Lung (tissue), 12 donors: ENCODE data around the gene RAB8B. TPM values are rescaled to one million over a fixed set of nuclear protein-coding genes. Genes with fewer than 3 reads are reported as not detected.

Source experiments
- ATAC-seq: fragments of 200-7000 bp; cut with Tn5 transposase; one replicate; pipeline ENCODE4 v1.9.1; 2020; ENCODE audit warnings: moderate number of reproducible peaks; ENCODE audit not compliant: insufficient read depth, low FRiP score
- DNase-seq, 3 donors: peaks; one replicate each; pipeline ENCODE4 v3.0.0-alpha.2; 2013 to 2017
- H3K27ac ChIP-seq, 2 donors: one replicate each; pipeline ENCODE4 v1.5.1; 2013; ENCODE audit warnings: mild to moderate bottlenecking in 2 of 2, moderate library complexity in 2 of 2, control low read depth in 1 of 2, inconsistent platforms in 1 of 2, low read depth in 1 of 2, low read length in 1 of 2
- H3K27me3 ChIP-seq, 3 donors: one replicate each; pipeline ENCODE4 v1.5.1; 2013; ENCODE audit warnings: low read length in 2 of 3; ENCODE audit not compliant: control insufficient read depth in 3 of 3, insufficient read depth in 3 of 3
- H3K36me3 ChIP-seq, 4 donors: one replicate each; pipeline ENCODE4 v1.5.1; 2013; ENCODE audit warnings: low read length in 4 of 4, mild to moderate bottlenecking in 1 of 4, moderate library complexity in 1 of 4; ENCODE audit not compliant: control insufficient read depth in 4 of 4, insufficient read depth in 4 of 4
- H3K4me1 ChIP-seq, 5 donors: one replicate each; pipeline ENCODE4 v1.5.1; 2013; ENCODE audit warnings: low read length in 5 of 5, mild to moderate bottlenecking in 2 of 5, moderate library complexity in 1 of 5; ENCODE audit not compliant: control insufficient read depth in 5 of 5, insufficient read depth in 5 of 5
- H3K4me3 ChIP-seq: one replicate; pipeline ENCODE4 v1.5.1; 2013; ENCODE audit warnings: mild to moderate bottlenecking, control low read depth, moderate library complexity
- H3K9ac ChIP-seq, 2 donors: one replicate each; pipeline ENCODE4 v1.5.1; 2013; ENCODE audit warnings: low read length in 2 of 2, control low read depth in 1 of 2; ENCODE audit not compliant: insufficient read depth in 1 of 2
- H3K9me3 ChIP-seq, 4 donors: one replicate each; pipeline ENCODE4 v1.5.1; 2013; ENCODE audit warnings: low read length in 3 of 4, mild to moderate bottlenecking in 1 of 4, moderate library complexity in 1 of 4; ENCODE audit not compliant: control insufficient read depth in 4 of 4, insufficient read depth in 3 of 4
- CTCF ChIP-seq: IDR thresholded peaks from 2 replicates; pipeline ENCODE4 v1.5.1; 2012; ENCODE audit warnings: mild to moderate bottlenecking; ENCODE audit errors: control extremely low read depth, extremely low read depth
- WGBS, 2 donors: extraction: QIAGEN DNeasy Blood & Tissue Kit; methylation state at CpG; one replicate each; pipeline ENCODE4 v1.1.7; 2013; 5-methylcytosine and 5-hydroxymethylcytosine counted together
- polyA plus RNA-seq, 2 donors: library from polyadenylated mRNA; stranded (reverse); fragments of 200-250 nt; gene quantifications; one replicate each; pipeline ENCODE4 v1.2.1, GENCODE V29; 2013
- total RNA-seq, 2 donors: library from RNA; depleted of rRNA in 1 of 2; stranded (reverse); fragments of >200 nt in 1 of 2; gene quantifications; one replicate each; pipeline ENCODE4 v1.2.1, GENCODE V29; 2014 to 2021
- donor health status: control.
- donor health status: control.
- donor health status: Bipolar disorder and iron deficiency.
- donor health status: healthy.
- donor health status: DM: yes; HTN: yes; CAD: no.

Gene RAB8B
- total and polyA plus RNA-seq, 4 donors = 10.0 to 88.9 (median 35.7) TPM

GRCh38 chr15:63231206-63231605 is 41.8 kb downstream of the RAB8B start:
- Histone ChIP-seq H3K4me1 (peaks cover 5 to 43% (median 22%) of the 10 kb centered on the region in 5 donors), H3K27me3 (no peaks in the 10 kb centered on the region), H3K36me3 (peaks cover 0 to 4% (median 0%) of the 10 kb centered on the region in 4 donors), H3K9me3 (no peaks in the 10 kb centered on the region), H3K27ac (no peak overlapping the region), H3K9ac (peak overlapping the region in 1 of 2 donors; percentile 2), H3K4me3 (no peak overlapping the region)
- DNase-seq (peak in 1 of 3 donors; percentile 31), ATAC-seq (no peak)
- 93 to 95% methylated on average over 3 of the region's 3 CpGs for WGBS, 2 donors
- TF ChIP-seq CTCF = no peak

- H3K9ac ChIP-seq = peak overlapping the region in 1 of 2 donors; percentile 2
- DNase-seq = peak in 2 of 3 donors; percentile 56 to 67
- no peak overlapping the region for H3K27ac ChIP-seq
- no peaks in the 10 kb centered on the region for H3K27me3 ChIP-seq
- peaks cover 5 to 43% (median 17%) of the 10 kb centered on the region in 5 donors for H3K4me1 ChIP-seq
- H3K36me3 ChIP-seq = peaks cover 0 to 4% (median 0%) of the 10 kb centered on the region in 4 donors
- H3K9me3 ChIP-seq = no peaks in the 10 kb centered on the region
- 9 to 35% methylated on average over 1 of the region's 1 CpG for WGBS, 2 donors
- ATAC-seq = no peak
- TF ChIP-seq CTCF = no peak
- no peak overlapping the region for H3K4me3 ChIP-seq
Observed at GRCh38 chr15:63231706-63232105, 42.3 kb downstream of the RAB8B start.

GRCh38 chr15:63232405-63232804 is 43.0 kb downstream of the RAB8B start:
- Histone ChIP-seq H3K27ac (no peak overlapping the region), H3K4me3 (no peak overlapping the region), H3K4me1 (peaks cover 5 to 43% (median 17%) of the 10 kb centered on the region in 5 donors), H3K36me3 (peaks cover 0 to 4% (median 0%) of the 10 kb centered on the region in 4 donors), H3K27me3 (no peaks in the 10 kb centered on the region), H3K9ac (no peak overlapping the region), H3K9me3 (no peaks in the 10 kb centered on the region)
- WGBS, 2 donors = 32 to 38% methylated on average over 4 of the region's 4 CpGs
- peak in 1 of 3 donors; percentile 31 for DNase-seq
- TF ChIP-seq CTCF = no peak
- no peak for ATAC-seq

DNA sequence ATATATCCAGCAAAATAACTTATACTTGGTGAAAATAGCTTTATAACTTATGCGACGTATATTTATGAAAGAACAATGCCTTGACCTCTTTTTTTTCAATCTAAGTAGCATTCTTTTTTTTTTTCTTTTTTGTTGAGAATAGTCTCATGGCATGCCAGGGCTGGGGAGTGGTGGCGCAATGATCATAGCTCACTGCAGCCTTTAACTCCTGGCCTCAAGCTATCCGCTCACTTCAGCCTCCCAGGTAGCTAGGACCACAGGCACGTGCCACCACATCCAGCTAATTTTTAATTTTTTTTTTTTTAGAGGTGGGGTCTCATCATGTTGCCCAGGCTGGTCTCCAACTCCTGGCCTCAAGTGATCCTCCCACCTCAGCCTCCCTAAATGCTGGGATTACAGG is 43.5 kb downstream of the RAB8B start:
- no peak for TF ChIP-seq CTCF
- H3K4me1 ChIP-seq = peaks cover 5 to 43% (median 17%) of the 10 kb centered on the region in 5 donors
- H3K9ac ChIP-seq = no peak overlapping the region
- ATAC-seq = no peak
- H3K9me3 ChIP-seq = no peaks in the 10 kb centered on the region
- DNase-seq = peak in 1 of 3 donors; percentile 36
- H3K4me3 ChIP-seq = no peak overlapping the region
- WGBS, 2 donors = 88% methylated on average over 5 of the region's 5 CpGs
- no peak overlapping the region for H3K27ac ChIP-seq
- peaks cover 0 to 2% (median 0%) of the 10 kb centered on the region in 4 donors for H3K36me3 ChIP-seq
- no peaks in the 10 kb centered on the region for H3K27me3 ChIP-seq
